Measurements from ENCODE around the gene DDX60.

- TF ChIP-seq CTCF (conservative IDR thresholded peaks at IDR 0.05) (no peak), EZH2 (IDR thresholded peaks at IDR 0.05; ENCODE audit: low read depth) (no peak)
Measured at GRCh38 chr4:168279556-168279955, 39.0 kb downstream of the DDX60 start.

All from PC-9 (cell line).